Liver (tissue), 9 donors: ENCODE measurements around the gene PCDH1. TPM values are rescaled to one million over a fixed set of nuclear protein-coding genes. Genes with fewer than 3 reads are reported as not detected.

Experiments used
- DNase-seq: peaks from one replicate; pipeline ENCODE4 v3.0.0-alpha.2; 2017; ENCODE audit warnings: low spot score
- H3K27ac ChIP-seq, 2 donors: one replicate each; pipeline ENCODE4 v1.7.0; 2013; ENCODE audit warnings: inconsistent platforms in 2 of 2, low read length in 2 of 2, control low read depth in 1 of 2, low read depth in 1 of 2, mild to moderate bottlenecking in 1 of 2
- H3K27me3 ChIP-seq, 4 donors: one replicate each; pipeline versions ENCODE4 v1.6.1 to v1.7.0; 2013; ENCODE audit warnings: low read length in 3 of 4, inconsistent platforms in 1 of 4, mild to moderate bottlenecking in 1 of 4, moderate library complexity in 1 of 4; ENCODE audit not compliant: control insufficient read depth in 4 of 4, insufficient read depth in 4 of 4
- H3K36me3 ChIP-seq, 4 donors: one replicate each; pipeline versions ENCODE4 v1.6.1 to v1.7.0; 2013; ENCODE audit warnings: low read length in 3 of 4, mild to moderate bottlenecking in 3 of 4, low read depth in 1 of 4, moderate library complexity in 1 of 4; ENCODE audit not compliant: control insufficient read depth in 4 of 4, insufficient read depth in 3 of 4
- H3K4me1 ChIP-seq, 4 donors: one replicate each; pipeline versions ENCODE4 v1.6.1 to v1.7.0; 2013; ENCODE audit warnings: low read length in 3 of 4, mild to moderate bottlenecking in 3 of 4, moderate library complexity in 1 of 4; ENCODE audit not compliant: control insufficient read depth in 4 of 4, insufficient read depth in 4 of 4
- H3K4me3 ChIP-seq, 3 donors: one replicate each; pipeline versions ENCODE4 v1.6.1 to v1.7.0; 2013; ENCODE audit warnings: low read length in 3 of 3, control low read depth in 1 of 3, low read depth in 1 of 3, mild to moderate bottlenecking in 1 of 3
- H3K9ac ChIP-seq, 2 donors: one replicate each; pipeline ENCODE4 v1.7.0; 2013; ENCODE audit warnings: low read length in 2 of 2, mild to moderate bottlenecking in 2 of 2, moderate library complexity in 2 of 2, control low read depth in 1 of 2, low read depth in 1 of 2
- H3K9me3 ChIP-seq, 4 donors: one replicate each; pipeline versions ENCODE4 v1.6.1 to v1.7.0; 2013; ENCODE audit warnings: low read length in 3 of 4; ENCODE audit not compliant: control insufficient read depth in 4 of 4
- CTCF ChIP-seq: fragments of 150-350 bp; IDR thresholded peaks from 2 replicates; pipeline ENCODE4 v1.5.1; 2017; ENCODE audit warnings: improper control_type of control experiment, low read depth, low read length; ENCODE audit not compliant: missing input control
- EGR1 ChIP-seq, 2 donors: IDR thresholded peaks; 2 replicates each; pipeline ENCODE4 v1.6.1; 2016 to 2018; ENCODE audit warnings: antibody characterized with exemption in 2 of 2, low read depth in 2 of 2
- FOXA1 ChIP-seq: IDR thresholded peaks from 2 replicates; pipeline ENCODE4 v1.6.1; 2016; ENCODE audit warnings: antibody characterized with exemption
- FOXA2 ChIP-seq: IDR thresholded peaks from 2 replicates; pipeline ENCODE4 v1.6.1; 2016; ENCODE audit warnings: antibody characterized with exemption
- GABPA ChIP-seq, 2 donors: IDR thresholded peaks in 1 of 2; conservative IDR thresholded peaks in 1 of 2; 2 replicates each; pipeline ENCODE4 v1.6.1; 2016; ENCODE audit warnings: antibody characterized with exemption in 2 of 2, mild to moderate bottlenecking in 1 of 2, moderate library complexity in 1 of 2
- HNF4A ChIP-seq, 2 donors: conservative IDR thresholded peaks; 2 replicates each; pipeline ENCODE4 v1.6.1; 2016; ENCODE audit warnings: antibody characterized with exemption in 2 of 2, mild to moderate bottlenecking in 2 of 2
- HNF4G ChIP-seq: IDR thresholded peaks from 2 replicates; pipeline ENCODE4 v1.6.1; 2016; ENCODE audit warnings: antibody characterized with exemption
- JUND ChIP-seq, 2 donors: IDR thresholded peaks; 2 replicates each; pipeline ENCODE4 v1.6.1; 2016; ENCODE audit warnings: antibody characterized with exemption in 2 of 2
- NR2F2 ChIP-seq: IDR thresholded peaks from 2 replicates; pipeline ENCODE4 v1.6.1; 2016; ENCODE audit warnings: antibody characterized with exemption
- RAD21 ChIP-seq, 2 donors: IDR thresholded peaks; 2 replicates each; pipeline ENCODE4 v1.6.1; 2016; ENCODE audit warnings: antibody characterized with exemption in 2 of 2, mild to moderate bottlenecking in 2 of 2
- RXRA ChIP-seq, 2 donors: IDR thresholded peaks; 2 replicates each; pipeline ENCODE4 v1.6.1; 2017 to 2018; ENCODE audit warnings: antibody characterized with exemption in 2 of 2, mild to moderate bottlenecking in 1 of 2
- SP1 ChIP-seq: IDR thresholded peaks from 2 replicates; pipeline ENCODE4 v1.6.1; 2018; ENCODE audit warnings: antibody characterized with exemption, mild to moderate bottlenecking
- TAF1 ChIP-seq: conservative IDR thresholded peaks from 2 replicates; pipeline ENCODE4 v1.6.1; 2016; ENCODE audit warnings: antibody characterized with exemption, mild to moderate bottlenecking
- YY1 ChIP-seq: IDR thresholded peaks from 2 replicates; pipeline ENCODE4 v1.6.1; 2016; ENCODE audit warnings: antibody characterized with exemption, mild to moderate bottlenecking
- ZBTB33 ChIP-seq: IDR thresholded peaks from 2 replicates; pipeline ENCODE4 v1.6.1; 2016; ENCODE audit warnings: antibody characterized with exemption
- whole genome bisulfite sequencing: extraction: QIAGEN DNeasy Blood & Tissue Kit; methylation state at CpG from one replicate; pipeline ENCODE4 v1.1.7; 2013; 5-methylcytosine and 5-hydroxymethylcytosine counted together
- polyA plus RNA-seq, 2 donors: library from polyadenylated mRNA; stranded (reverse) in 1 of 2; unstranded in 1 of 2; fragments of 200-250 nt in 1 of 2; fragments of >200 nt in 1 of 2; fragmentation: Nextera tagmentation in 1 of 2; extraction: Ambion mirVana in 1 of 2; gene quantifications; one replicate each; pipeline versions ENCODE4 v1.2.1 to v1.2.3, GENCODE V29; 2013 to 2015
- total RNA-seq, 2 donors: library from RNA; depleted of rRNA; stranded (reverse); fragments of >200 nt; gene quantifications; one replicate each; pipeline ENCODE4 v1.2.3, GENCODE V29; 2014
- TF ChIP-seq, protein P1 (sequence below): IDR thresholded peaks from 2 replicates; pipeline ENCODE4 v1.6.1; 2016; ENCODE audit warnings: antibody characterized with exemption, mild to moderate bottlenecking
- TF ChIP-seq, protein P2 (sequence below): IDR thresholded peaks from 2 replicates; pipeline ENCODE4 v1.6.1; 2016; ENCODE audit warnings: antibody characterized with exemption
- TF ChIP-seq, protein P3 (sequence below): IDR thresholded peaks from 2 replicates; pipeline ENCODE4 v1.6.1; 2016; ENCODE audit warnings: antibody characterized with exemption
- donor health status: healthy.
- donor health status: healthy.
- donor health status: healthy.
- donor health status: healthy.
- donor health status: healthy.

Gene PCDH1
- total and polyA plus RNA-seq, 4 donors, result 9.3 to 52.8 (median 15.0) TPM

- Histone ChIP-seq H3K27me3 (no peaks in the 10 kb centered on the region), H3K4me1 (peaks cover 5 to 60% (median 42%) of the 10 kb centered on the region in 4 donors)
These were observed 3.0 kb downstream of the PCDH1 start for GRCh38 chr5:141875022-141875740.

DNA sequence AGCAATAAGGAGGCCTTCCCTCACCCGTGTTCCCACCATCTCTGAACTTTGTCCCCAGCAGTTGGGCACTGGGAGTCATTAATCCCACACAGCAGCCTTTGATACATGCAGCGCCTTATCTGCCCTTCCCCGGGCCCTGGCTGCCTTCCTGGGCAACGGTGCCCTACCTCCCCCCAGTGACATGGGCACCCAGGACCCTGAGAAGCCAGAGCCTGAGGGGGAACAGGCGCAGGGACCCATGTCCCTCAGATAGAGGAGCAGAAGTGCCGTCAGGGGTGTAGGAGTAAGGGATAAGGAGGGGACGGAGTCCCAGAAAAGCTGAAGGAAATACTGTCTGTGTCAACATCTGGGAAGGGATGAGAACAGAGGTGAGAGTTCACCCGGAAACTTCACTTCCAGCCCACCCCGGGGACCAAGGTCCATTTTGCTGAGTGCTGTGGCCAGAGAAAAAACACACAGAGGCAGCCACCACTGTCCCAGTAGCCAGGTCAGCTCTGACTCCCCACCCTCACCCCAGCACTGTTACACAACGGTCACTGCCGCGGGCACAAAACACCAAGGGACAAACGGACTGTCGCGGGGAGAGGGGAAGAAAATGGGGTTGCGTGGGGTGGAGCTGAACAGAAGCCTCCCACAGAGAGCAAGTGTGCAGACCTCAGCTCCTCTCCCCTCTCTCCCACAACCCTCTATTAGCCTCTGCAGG, 3.8 kb downstream of the PCDH1 start:
- TF ChIP-seq TAF1 (peak; percentile 71), HNF4G (peak; percentile 91), EGR1 (IDR thresholded peaks at IDR 0.05; ENCODE audit: low read depth in 2 of 2) (peak; percentile 32 to 74), RAD21 (IDR thresholded peaks at IDR 0.05) (peak in 1 of 2 donors; percentile 37), CTCF (no peak), ZBTB33 (peak; percentile 86), FOXA1 (peak; percentile 56), GABPA (IDR thresholded peaks at IDR 0.05 in 1 of 2, conservative IDR thresholded peaks at IDR 0.05 in 1 of 2) (peak in 1 of 2 donors; percentile 57), FOXA2 (peak; percentile 66), JUND (IDR thresholded peaks at IDR 0.05) (peak; percentile 63), RXRA (IDR thresholded peaks at IDR 0.05) (peak; percentile 91 to 93), NR2F2 (peak; percentile 91), YY1 (peak; percentile 74), SP1 (peak; percentile 96), HNF4A (conservative IDR thresholded peaks at IDR 0.05) (peak; percentile 90 to 94)
- TF ChIP-seq, protein P1, sequence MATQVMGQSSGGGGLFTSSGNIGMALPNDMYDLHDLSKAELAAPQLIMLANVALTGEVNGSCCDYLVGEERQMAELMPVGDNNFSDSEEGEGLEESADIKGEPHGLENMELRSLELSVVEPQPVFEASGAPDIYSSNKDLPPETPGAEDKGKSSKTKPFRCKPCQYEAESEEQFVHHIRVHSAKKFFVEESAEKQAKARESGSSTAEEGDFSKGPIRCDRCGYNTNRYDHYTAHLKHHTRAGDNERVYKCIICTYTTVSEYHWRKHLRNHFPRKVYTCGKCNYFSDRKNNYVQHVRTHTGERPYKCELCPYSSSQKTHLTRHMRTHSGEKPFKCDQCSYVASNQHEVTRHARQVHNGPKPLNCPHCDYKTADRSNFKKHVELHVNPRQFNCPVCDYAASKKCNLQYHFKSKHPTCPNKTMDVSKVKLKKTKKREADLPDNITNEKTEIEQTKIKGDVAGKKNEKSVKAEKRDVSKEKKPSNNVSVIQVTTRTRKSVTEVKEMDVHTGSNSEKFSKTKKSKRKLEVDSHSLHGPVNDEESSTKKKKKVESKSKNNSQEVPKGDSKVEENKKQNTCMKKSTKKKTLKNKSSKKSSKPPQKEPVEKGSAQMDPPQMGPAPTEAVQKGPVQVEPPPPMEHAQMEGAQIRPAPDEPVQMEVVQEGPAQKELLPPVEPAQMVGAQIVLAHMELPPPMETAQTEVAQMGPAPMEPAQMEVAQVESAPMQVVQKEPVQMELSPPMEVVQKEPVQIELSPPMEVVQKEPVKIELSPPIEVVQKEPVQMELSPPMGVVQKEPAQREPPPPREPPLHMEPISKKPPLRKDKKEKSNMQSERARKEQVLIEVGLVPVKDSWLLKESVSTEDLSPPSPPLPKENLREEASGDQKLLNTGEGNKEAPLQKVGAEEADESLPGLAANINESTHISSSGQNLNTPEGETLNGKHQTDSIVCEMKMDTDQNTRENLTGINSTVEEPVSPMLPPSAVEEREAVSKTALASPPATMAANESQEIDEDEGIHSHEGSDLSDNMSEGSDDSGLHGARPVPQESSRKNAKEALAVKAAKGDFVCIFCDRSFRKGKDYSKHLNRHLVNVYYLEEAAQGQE, result peak; percentile 37
- TF ChIP-seq, protein P2, sequence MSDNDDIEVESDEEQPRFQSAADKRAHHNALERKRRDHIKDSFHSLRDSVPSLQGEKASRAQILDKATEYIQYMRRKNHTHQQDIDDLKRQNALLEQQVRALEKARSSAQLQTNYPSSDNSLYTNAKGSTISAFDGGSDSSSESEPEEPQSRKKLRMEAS, result peak; percentile 91
- TF ChIP-seq, protein P3, sequence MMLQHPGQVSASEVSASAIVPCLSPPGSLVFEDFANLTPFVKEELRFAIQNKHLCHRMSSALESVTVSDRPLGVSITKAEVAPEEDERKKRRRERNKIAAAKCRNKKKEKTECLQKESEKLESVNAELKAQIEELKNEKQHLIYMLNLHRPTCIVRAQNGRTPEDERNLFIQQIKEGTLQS, result no peak
- peak overlapping the region; percentile 70 to 78 for H3K27ac ChIP-seq
- peak overlapping the region; percentile 30 to 84 (median 78) for H3K4me3 ChIP-seq
- H3K4me1 ChIP-seq, result peaks cover 5 to 65% (median 43%) of the 10 kb centered on the region in 4 donors
- no peaks in the 10 kb centered on the region for H3K27me3 ChIP-seq
- peak overlapping the region in 1 of 2 donors; percentile 24 for H3K9ac ChIP-seq
- WGBS, result 18% methylated on average over 16 of the region's 16 CpGs
- no peaks in the 10 kb centered on the region for H3K9me3 ChIP-seq
- H3K36me3 ChIP-seq, result no peaks in the 10 kb centered on the region
- peak; percentile 69 for DNase-seq

More at GRCh38 chr5:141875022-141875740, 3.0 kb downstream of the PCDH1 start:
- H3K9me3 ChIP-seq, result no peaks in the 10 kb centered on the region
- peak overlapping the region; percentile 24 to 28 for H3K9ac ChIP-seq
- H3K4me3 ChIP-seq, result peak overlapping the region; percentile 11 to 84 (median 78)
- DNase-seq, result peak; percentile 37
- 21% methylated on average over 9 of the region's 9 CpGs for WGBS
- no peaks in the 10 kb centered on the region for H3K36me3 ChIP-seq
- peak overlapping the region; percentile 62 to 70 for H3K27ac ChIP-seq
- no peak for TF ChIP-seq NR2F2
- TF ChIP-seq ZBTB33, result no peak
